VCaP (cell line): Measurements from ENCODE around the gene SPRYD3.
A peak's percentile ranks its signal among the peaks of the same experiment; 100 is the strongest.

Experiments
- H3K27ac ChIP-seq: fragments of 450-650 bp; 2 replicates; pipeline ENCODE4 v1.5.1; 2017
- TF ChIP-seq, protein P1 (sequence below): fragments of 450-650 bp; conservative IDR thresholded peaks from 2 replicates; pipeline ENCODE4 v1.5.1; 2017; ENCODE audit warnings: mild to moderate bottlenecking, moderate library complexity

Gene SPRYD3

DNA sequence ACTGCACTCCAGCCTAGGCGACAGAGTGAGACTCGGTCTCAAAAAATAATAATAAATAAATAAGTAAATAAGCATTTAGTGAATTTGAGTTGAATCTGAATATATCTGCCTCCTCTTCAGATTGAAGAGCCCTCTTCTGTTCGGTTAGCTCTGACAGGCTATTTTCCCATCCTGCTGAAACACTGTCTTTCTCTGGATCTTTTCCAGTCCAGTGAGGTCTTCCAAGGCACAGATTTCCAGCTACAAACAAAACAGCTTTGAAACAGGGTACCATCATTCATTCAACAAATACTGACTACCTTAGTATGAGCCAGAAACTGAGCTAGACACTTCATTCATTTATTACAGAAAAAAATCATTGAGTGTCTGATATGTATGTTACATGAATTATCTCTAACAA, 7.2 kb upstream of the SPRYD3 start:
- TF ChIP-seq, protein P1, sequence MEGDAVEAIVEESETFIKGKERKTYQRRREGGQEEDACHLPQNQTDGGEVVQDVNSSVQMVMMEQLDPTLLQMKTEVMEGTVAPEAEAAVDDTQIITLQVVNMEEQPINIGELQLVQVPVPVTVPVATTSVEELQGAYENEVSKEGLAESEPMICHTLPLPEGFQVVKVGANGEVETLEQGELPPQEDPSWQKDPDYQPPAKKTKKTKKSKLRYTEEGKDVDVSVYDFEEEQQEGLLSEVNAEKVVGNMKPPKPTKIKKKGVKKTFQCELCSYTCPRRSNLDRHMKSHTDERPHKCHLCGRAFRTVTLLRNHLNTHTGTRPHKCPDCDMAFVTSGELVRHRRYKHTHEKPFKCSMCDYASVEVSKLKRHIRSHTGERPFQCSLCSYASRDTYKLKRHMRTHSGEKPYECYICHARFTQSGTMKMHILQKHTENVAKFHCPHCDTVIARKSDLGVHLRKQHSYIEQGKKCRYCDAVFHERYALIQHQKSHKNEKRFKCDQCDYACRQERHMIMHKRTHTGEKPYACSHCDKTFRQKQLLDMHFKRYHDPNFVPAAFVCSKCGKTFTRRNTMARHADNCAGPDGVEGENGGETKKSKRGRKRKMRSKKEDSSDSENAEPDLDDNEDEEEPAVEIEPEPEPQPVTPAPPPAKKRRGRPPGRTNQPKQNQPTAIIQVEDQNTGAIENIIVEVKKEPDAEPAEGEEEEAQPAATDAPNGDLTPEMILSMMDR: no peak
- no peak overlapping the region for H3K27ac ChIP-seq

- no peak overlapping the region for H3K27ac ChIP-seq
- TF ChIP-seq, protein P1: no peak
Measured at GRCh38 chr12:53082637-53083175, 3.5 kb upstream of the SPRYD3 start.

DNA sequence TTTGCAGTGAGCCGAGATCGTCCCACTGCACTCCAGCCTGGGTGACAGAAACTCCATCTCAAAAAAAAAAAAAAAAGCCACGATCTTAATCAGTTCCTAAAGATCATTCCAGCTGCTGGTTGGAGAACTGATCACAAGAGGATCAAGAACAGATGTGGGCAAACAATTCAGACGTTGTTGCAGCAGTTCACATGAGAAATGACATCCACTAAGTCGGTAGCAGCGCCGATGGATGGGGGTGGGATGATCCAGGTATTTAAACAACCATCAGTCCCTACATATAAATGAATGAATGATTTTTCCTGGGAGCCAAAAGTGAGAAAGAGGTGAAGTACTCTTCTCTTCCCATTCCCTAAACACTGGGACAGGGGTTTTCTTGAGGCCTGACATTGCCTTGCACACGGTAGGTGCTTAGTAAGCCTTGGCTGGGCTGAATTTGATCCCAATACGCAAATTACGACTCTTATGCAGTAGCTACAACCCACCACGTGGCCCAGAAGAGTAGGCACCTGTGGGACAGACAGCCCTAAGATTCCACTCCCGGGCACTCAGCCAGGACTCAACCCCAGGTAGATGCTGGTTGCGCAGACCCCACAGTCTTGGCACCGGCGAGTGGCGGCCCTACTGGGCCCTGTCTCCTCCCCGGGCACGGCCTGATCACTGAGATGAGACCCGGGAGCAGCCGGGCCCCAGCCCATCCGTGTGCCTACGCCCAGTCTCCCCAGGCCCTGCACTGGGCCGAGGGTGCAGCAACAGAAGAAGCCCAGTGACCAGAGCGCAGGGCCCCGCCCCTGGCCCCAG, 565 bp downstream of the SPRYD3 start:
- peak overlapping the region; percentile 91 for H3K27ac ChIP-seq
- TF ChIP-seq, protein P1: no peak

DNA sequence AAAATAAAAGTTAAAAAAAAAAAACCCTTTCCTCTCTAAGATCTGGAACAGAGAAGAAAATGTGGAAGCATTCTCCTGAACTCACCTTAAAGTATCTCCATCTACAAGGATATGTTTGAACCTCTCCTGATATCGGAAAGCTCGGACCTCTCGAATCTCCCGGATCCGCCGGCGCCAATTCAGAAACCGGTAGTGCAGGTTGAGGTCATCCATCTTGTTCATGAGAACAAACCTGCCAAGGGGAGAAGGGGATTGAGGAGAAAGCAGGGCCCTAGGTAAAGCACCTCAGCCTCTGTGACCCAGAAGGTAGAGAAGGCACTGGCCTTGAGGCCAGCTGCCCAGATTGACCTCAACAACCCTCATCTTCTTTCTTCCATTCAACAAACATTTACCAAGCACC, 2.2 kb downstream of the SPRYD3 start:
- TF ChIP-seq, protein P1: no peak
- no peak overlapping the region for H3K27ac ChIP-seq

GRCh38 chr12:53076461-53076860, 2.7 kb downstream of the SPRYD3 start:
- H3K27ac ChIP-seq: no peak overlapping the region
- TF ChIP-seq, protein P1: no peak

GRCh38 chr12:53074999-53075370, 4.2 kb downstream of the SPRYD3 start:
- no peak overlapping the region for H3K27ac ChIP-seq
- TF ChIP-seq, protein P1: no peak

DNA sequence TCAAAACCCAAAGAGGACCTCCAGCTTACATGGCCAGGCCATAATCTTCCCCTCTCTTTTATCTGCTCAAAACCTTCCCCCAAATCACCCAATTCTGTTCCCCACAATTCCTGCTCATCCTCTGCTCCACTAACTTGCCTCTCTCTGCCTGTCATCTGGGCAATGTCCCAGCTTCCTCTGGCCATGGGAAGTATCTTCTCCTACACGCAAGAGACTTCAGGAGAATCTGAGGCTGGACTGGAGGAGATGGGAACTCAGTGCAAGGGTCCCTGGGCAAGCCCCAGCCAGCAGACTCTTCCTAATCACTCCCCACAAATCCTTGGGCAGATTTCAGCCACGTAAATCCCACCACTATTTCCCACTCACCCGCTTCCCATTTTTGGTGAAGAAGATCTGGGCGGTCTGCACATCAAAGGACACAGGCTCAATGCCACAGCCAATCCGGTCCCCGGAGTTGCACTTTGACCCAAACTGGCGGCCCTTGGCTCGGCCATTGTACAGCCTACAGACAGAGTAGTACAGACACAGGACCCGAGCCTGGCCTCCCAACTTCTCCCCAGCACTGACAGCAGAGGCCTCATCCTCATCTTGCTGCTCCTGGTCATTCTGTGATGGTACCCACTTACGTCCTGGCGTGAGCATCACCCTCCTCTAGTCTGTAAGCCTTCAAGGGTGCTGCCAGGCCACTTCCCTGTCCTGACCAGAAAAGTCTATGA, 4.7 kb downstream of the SPRYD3 start:
- H3K27ac ChIP-seq: peak overlapping the region; percentile 31; the same call in 1 of the 2 replicates
- TF ChIP-seq, protein P1: no peak
